Measurements from ENCODE around the gene ARL13B.
A peak's percentile ranks its signal among the peaks of the same experiment; 100 is the strongest.
"Not testable (repeated sequence)": the region's sequence is repeated elsewhere in the genome, so short reads cannot be mapped to it uniquely, and the experiment has no call there.

The ARL13B gene

GRCh38 chr3:93979850-93980676 lies at the start of gene ARL13B:
ARL13B (plus strand) TSS chr3:93980155; CDS start chr3:93980424, 269 bp downstream.
- Histone ChIP-seq H3K4me1 (ENCODE audit: insufficient read depth, low read length) (no peaks in the 10 kb centered on the region), H3K9me3 (ENCODE audit: control insufficient read depth, insufficient read depth, low read length) (no peaks in the 10 kb centered on the region), H3K9ac (ENCODE audit: low read depth, low read length) (peak within 1 kb of the TSS; percentile 81), H3K36me3 (ENCODE audit: insufficient read depth, low read length) (no peaks in the 10 kb centered on the region)

GRCh38 chr3:93931597-93932229 lies 48.2 kb upstream of the ARL13B start:
- Histone ChIP-seq H3K9ac (ENCODE audit: low read depth, low read length) (no peak overlapping the region), H3K4me1 (ENCODE audit: insufficient read depth, low read length) (no peaks in the 10 kb centered on the region), H3K36me3 (ENCODE audit: insufficient read depth, low read length) (no peaks in the 10 kb centered on the region), H3K9me3 (ENCODE audit: control insufficient read depth, insufficient read depth, low read length) (no peaks in the 10 kb centered on the region)

- H3K4me1 ChIP-seq (ENCODE audit: insufficient read depth, low read length): no peaks in the 10 kb centered on the region
- H3K9ac ChIP-seq (ENCODE audit: low read depth, low read length): no peak overlapping the region
- H3K36me3 ChIP-seq (ENCODE audit: insufficient read depth, low read length): no peaks in the 10 kb centered on the region
- no peaks in the 10 kb centered on the region for H3K9me3 ChIP-seq (ENCODE audit: control insufficient read depth, insufficient read depth, low read length)
Measured at GRCh38 chr3:93934366-93935046, 45.4 kb upstream of the ARL13B start.

GRCh38 chr3:93936549-93936948 lies 43.4 kb upstream of the ARL13B start:
- Histone ChIP-seq H3K36me3 (ENCODE audit: insufficient read depth, low read length) (no peaks in the 10 kb centered on the region), H3K9ac (ENCODE audit: low read depth, low read length) (no peak overlapping the region), H3K9me3 (ENCODE audit: control insufficient read depth, insufficient read depth, low read length) (no peaks in the 10 kb centered on the region), H3K4me1 (ENCODE audit: insufficient read depth, low read length) (no peaks in the 10 kb centered on the region)

- not testable (repeated sequence) for H3K9ac ChIP-seq (ENCODE audit: low read depth, low read length); H3K4me1 ChIP-seq (ENCODE audit: insufficient read depth, low read length); H3K36me3 ChIP-seq (ENCODE audit: insufficient read depth, low read length); H3K9me3 ChIP-seq (ENCODE audit: control insufficient read depth, insufficient read depth, low read length)
Measured at GRCh38 chr3:93937485-93937884, 42.5 kb upstream of the ARL13B start.

GRCh38 chr3:93949958-93950357 lies 30.0 kb upstream of the ARL13B start:
- H3K9me3 ChIP-seq (ENCODE audit: control insufficient read depth, insufficient read depth, low read length); H3K4me1 ChIP-seq (ENCODE audit: insufficient read depth, low read length); H3K36me3 ChIP-seq (ENCODE audit: insufficient read depth, low read length); H3K9ac ChIP-seq (ENCODE audit: low read depth, low read length): not testable (repeated sequence)

- H3K9me3 ChIP-seq (ENCODE audit: control insufficient read depth, insufficient read depth, low read length): no peaks in the 10 kb centered on the region
- H3K4me1 ChIP-seq (ENCODE audit: insufficient read depth, low read length): no peaks in the 10 kb centered on the region
- no peak overlapping the region for H3K9ac ChIP-seq (ENCODE audit: low read depth, low read length)
- no peaks in the 10 kb centered on the region for H3K36me3 ChIP-seq (ENCODE audit: insufficient read depth, low read length)
Measured at GRCh38 chr3:93961026-93961425, 18.9 kb upstream of the ARL13B start.

GRCh38 chr3:93961489-93961888 lies 18.5 kb upstream of the ARL13B start:
- Histone ChIP-seq H3K9ac (ENCODE audit: low read depth, low read length) (no peak overlapping the region), H3K9me3 (ENCODE audit: control insufficient read depth, insufficient read depth, low read length) (no peaks in the 10 kb centered on the region), H3K4me1 (ENCODE audit: insufficient read depth, low read length) (no peaks in the 10 kb centered on the region), H3K36me3 (ENCODE audit: insufficient read depth, low read length) (no peaks in the 10 kb centered on the region)

- no peaks in the 10 kb centered on the region for H3K36me3 ChIP-seq (ENCODE audit: insufficient read depth, low read length)
- H3K9me3 ChIP-seq (ENCODE audit: control insufficient read depth, insufficient read depth, low read length): no peaks in the 10 kb centered on the region
- H3K4me1 ChIP-seq (ENCODE audit: insufficient read depth, low read length): no peaks in the 10 kb centered on the region
- H3K9ac ChIP-seq (ENCODE audit: low read depth, low read length): no peak overlapping the region
Measured at GRCh38 chr3:93962798-93963197, 17.2 kb upstream of the ARL13B start.

GRCh38 chr3:93965106-93965505 lies 14.8 kb upstream of the ARL13B start:
- not testable (repeated sequence) for H3K9me3 ChIP-seq (ENCODE audit: control insufficient read depth, insufficient read depth, low read length); H3K36me3 ChIP-seq (ENCODE audit: insufficient read depth, low read length); H3K9ac ChIP-seq (ENCODE audit: low read depth, low read length)
- peaks cover 10% of the 10 kb centered on the region for H3K4me1 ChIP-seq (ENCODE audit: insufficient read depth, low read length)

GRCh38 chr3:93969443-93969842 lies 10.5 kb upstream of the ARL13B start:
- H3K36me3 ChIP-seq (ENCODE audit: insufficient read depth, low read length): no peaks in the 10 kb centered on the region
- peak overlapping the region; percentile 3; the same call in 1 of the 2 replicates for H3K9ac ChIP-seq (ENCODE audit: low read depth, low read length)

GRCh38 chr3:93969997-93970396 lies 10.0 kb upstream of the ARL13B start:
- no peak overlapping the region for H3K9ac ChIP-seq (ENCODE audit: low read depth, low read length)
- H3K36me3 ChIP-seq (ENCODE audit: insufficient read depth, low read length): no peaks in the 10 kb centered on the region
- H3K9me3 ChIP-seq (ENCODE audit: control insufficient read depth, insufficient read depth, low read length): no peaks in the 10 kb centered on the region
- peaks cover 10% of the 10 kb centered on the region for H3K4me1 ChIP-seq (ENCODE audit: insufficient read depth, low read length)

More at GRCh38 chr3:93969443-93969842, 10.5 kb upstream of the ARL13B start:
- H3K4me1 ChIP-seq (ENCODE audit: insufficient read depth, low read length): peaks cover 10% of the 10 kb centered on the region
- H3K9me3 ChIP-seq (ENCODE audit: control insufficient read depth, insufficient read depth, low read length): no peaks in the 10 kb centered on the region

- Histone ChIP-seq H3K9ac (ENCODE audit: low read depth, low read length) (peak within 1 kb of the TSS; percentile 53), H3K4me1 (ENCODE audit: insufficient read depth, low read length) (peaks cover 10% of the 10 kb centered on the region), H3K9me3 (ENCODE audit: control insufficient read depth, insufficient read depth, low read length) (no peaks in the 10 kb centered on the region)
Measured at GRCh38 chr3:93973131-93974126, 6.5 kb upstream of the ARL13B start, which contains the start of gene PROS1. PROS1 (minus strand) TSS chr3:93973896; CDS start chr3:93973749, 147 bp downstream.

GRCh38 chr3:93981649-93982048 lies 1.7 kb downstream of the ARL13B start:
- H3K36me3 ChIP-seq (ENCODE audit: insufficient read depth, low read length): no peaks in the 10 kb centered on the region
- H3K9ac ChIP-seq (ENCODE audit: low read depth, low read length): no peak overlapping the region
- H3K4me1 ChIP-seq (ENCODE audit: insufficient read depth, low read length): no peaks in the 10 kb centered on the region
- H3K9me3 ChIP-seq (ENCODE audit: control insufficient read depth, insufficient read depth, low read length): no peaks in the 10 kb centered on the region

More at GRCh38 chr3:93973131-93974126, 6.5 kb upstream of the ARL13B start, which contains the start of gene PROS1:
- H3K36me3 ChIP-seq (ENCODE audit: insufficient read depth, low read length): no peaks in the 10 kb centered on the region
